GM15510 (cell line): ENCODE measurements around the gene TRMT11.

ENCODE experiments used
- POLR2A ChIP-seq: IDR thresholded peaks from 3 replicates; pipeline ENCODE4 v1.6.1; 2011; ENCODE audit warnings: borderline replicate concordance; ENCODE audit not compliant: insufficient read length; ENCODE audit errors: extremely low read depth

The TRMT11 gene

DNA sequence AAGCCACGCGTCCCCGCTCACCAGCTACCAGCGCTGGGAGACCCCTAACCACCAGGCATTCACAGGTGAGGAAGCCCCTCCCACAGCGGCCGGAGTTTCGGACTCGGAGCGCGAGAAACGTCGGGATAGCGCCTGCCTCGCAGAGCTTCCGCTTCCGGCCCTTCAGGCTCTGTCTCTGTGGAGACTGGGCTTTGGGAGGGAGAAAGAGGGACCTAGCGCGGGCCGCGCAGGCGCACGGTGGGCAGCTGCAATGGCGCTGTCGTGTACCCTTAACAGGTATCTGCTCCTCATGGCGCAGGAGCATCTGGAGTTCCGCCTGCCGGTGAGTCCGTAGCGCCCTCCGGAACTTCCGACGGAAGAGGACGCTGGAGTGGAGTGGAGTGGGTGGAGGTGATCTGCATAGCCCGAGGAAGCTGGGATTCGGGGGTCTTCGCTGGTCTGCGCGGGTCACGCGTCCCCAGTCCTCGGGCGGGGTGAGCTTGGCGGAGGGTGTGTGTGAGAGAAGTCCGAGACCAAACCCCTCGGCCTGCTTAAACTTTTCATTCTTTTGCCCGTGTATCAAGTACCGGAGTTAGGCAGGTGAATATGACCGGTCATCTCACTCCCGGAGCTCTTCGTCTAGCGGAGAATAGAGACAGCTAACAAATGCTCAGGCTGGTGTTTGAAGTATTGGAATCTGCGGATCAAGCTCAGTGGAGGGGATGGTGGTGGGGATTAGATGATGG is at the start of gene TRMT11:
TRMT11 (plus strand) TSS at position 240 of the 725 bp plus-strand sequence; CDS start at position 251, 11 bp downstream.
- TF ChIP-seq POLR2A, result peak; percentile 97

DNA sequence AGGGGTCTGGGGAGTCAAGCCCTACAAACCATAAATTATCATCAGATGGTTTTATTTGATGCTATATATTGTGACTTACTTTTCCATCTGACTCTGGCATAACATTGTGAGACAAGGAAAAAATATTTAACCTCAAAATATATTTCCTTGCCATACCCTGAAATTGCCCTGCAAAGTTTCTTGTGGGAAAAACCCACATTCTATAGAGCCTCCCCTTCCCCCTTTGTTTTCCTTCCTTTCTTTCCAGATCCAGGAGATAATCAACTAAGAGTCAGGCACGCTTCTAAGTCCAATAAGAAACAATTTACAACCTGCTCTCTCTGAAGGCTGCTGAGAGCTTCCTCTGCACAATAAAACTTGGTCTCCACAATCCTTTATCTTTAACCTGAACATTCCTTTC is 47.3 kb upstream of the TRMT11 start:
- no peak for TF ChIP-seq POLR2A

- no peak for TF ChIP-seq POLR2A
Observed at GRCh38 chr6:125939791-125940190, 46.5 kb upstream of the TRMT11 start.

DNA sequence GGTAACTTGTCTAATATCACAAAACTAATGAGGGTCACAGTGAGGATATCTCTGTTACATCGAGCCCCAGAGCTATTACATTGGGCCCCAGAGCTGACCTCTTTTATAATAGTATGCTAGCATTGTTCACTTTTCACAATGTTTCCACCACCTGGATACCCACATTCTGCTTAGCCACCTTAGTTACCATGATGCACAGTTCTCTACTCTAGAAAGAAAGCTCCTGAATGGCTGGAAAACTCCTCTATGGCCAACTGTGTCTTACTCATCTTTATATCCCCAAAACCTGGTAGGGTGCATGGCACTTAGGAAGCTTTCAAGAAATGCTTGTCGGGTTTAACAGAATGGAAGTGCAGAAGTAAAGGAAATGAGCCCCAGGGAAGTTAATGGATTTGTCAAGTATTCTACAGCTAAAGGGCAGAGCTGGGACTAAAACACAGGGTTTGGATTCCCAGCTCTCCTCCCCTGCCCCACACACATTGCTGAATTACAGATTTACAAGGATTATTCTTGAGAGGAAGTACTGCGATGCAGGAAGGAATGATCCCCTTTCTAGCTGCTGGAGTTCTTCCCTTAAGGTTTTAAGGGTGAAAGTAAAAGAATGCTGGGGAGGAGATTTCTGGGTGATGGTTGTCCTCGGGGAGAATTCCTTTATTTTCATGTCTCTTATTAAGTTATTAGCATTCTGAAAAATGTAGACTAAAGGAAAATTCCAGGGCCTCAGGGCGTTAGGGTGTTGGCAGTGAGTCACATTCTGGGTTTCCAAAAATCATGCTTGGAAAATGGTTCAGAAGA is 45.9 kb upstream of the TRMT11 start:
- TF ChIP-seq POLR2A, result no peak

- TF ChIP-seq POLR2A, result no peak
Observed at GRCh38 chr6:125942672-125943527, 43.4 kb upstream of the TRMT11 start.

GRCh38 chr6:125943528-125944433 is 42.6 kb upstream of the TRMT11 start:
- TF ChIP-seq POLR2A, result no peak

- TF ChIP-seq POLR2A, result no peak
Observed at GRCh38 chr6:125944434-125944816, 41.9 kb upstream of the TRMT11 start.

DNA sequence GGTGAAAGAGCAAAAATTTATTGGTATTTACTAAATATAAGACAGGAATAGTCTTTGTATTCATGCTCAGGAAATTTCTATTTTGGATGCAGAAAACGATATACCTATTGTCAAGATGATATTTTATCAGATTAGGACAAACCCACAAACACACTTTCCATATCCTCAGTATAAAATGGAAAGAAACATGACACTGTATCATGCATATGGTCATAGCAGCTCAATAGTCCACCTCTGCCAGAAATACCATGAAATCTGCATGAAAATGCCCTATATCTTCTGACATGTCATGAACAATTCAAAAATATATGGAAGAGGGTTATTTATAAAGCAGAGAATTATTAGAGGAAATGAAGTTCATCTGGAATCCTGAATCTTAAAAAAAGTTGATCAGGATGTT is 41.4 kb upstream of the TRMT11 start:
- TF ChIP-seq POLR2A, result no peak

DNA sequence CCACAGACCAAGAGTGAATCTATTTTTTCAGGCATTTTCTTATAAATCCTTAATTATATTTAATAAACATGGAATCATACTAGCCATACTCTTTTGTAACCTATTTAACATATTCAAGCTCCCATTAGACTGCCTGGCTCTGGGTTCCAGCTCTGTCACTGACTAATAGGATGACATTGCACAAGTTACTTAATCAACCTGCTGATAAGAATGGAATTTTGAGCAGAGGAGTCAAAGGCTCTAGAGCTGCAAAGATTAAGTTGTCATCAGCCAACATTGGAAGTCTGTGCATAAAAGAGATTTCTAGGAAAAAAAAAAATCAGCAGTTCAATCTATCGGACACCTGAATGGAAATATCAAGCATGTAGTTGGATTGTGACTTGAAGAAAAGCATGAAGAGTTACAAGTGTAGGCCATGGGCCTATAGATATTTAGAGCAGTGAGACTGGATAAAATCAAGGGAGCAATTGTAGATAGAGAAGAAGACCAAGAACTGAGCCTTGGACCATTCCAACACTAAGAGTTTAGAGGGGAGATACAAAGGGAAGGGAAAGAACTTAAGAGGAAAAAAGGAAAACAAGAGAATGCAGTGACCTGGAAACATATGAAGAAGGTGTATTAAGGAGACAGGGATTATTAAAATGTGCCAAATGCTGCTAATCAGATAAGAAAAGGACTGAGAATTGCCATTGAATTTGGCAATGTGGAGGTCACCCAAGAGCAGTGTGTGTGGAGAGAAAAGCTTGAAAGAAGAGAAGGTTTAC is 40.8 kb upstream of the TRMT11 start:
- TF ChIP-seq POLR2A, result no peak

- no peak for TF ChIP-seq POLR2A
Observed at GRCh38 chr6:125947615-125948014, 38.7 kb upstream of the TRMT11 start.

- TF ChIP-seq POLR2A, result no peak
Observed at GRCh38 chr6:125948455-125948854, 37.9 kb upstream of the TRMT11 start.

GRCh38 chr6:125949069-125949468 is 37.3 kb upstream of the TRMT11 start:
- no peak for TF ChIP-seq POLR2A

DNA sequence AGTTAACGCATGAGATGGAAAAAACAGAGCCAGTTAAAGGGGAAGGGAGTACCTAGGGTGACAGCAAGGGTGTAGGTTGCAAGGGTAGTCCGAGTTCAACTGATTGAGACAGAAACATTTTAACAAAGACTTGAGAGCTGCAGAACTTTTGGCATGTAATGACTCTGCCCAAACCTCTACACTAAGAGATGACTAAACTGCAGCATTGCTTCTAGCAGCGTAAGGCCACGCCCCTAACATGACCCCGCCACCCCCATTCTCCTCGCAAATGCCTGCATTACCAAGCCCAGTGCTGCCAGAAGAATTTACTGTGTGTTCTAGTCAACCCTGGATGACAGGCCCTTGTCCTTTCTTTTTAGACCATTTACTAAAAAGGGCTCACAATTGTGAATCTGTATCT is 36.0 kb upstream of the TRMT11 start:
- no peak for TF ChIP-seq POLR2A
